ENCODE data around the gene PARG.
"Not testable (repeated sequence)": the region's sequence is repeated elsewhere in the genome, so short reads cannot be mapped to it uniquely, and the experiment has no call there.

DNA sequence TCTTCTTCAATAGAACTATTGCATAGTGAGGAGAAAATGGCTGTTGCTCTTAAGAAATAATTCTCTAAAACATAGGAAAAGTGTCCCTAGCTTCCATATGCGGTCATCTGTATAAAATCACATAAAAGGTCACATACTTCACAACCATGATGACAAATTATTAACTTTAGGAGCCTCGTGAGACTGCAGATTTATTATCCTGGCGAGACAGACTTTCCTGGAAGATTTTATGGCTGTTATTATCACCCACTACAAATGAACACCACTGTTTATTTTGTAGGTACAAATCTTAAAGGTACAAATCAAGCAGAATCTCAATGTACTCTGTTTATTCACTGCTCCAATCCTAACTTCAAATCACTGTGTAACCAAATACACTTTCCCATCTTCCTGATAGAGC lies 70.4 kb downstream of the PARG start:
- TF ChIP-seq, protein P1, sequence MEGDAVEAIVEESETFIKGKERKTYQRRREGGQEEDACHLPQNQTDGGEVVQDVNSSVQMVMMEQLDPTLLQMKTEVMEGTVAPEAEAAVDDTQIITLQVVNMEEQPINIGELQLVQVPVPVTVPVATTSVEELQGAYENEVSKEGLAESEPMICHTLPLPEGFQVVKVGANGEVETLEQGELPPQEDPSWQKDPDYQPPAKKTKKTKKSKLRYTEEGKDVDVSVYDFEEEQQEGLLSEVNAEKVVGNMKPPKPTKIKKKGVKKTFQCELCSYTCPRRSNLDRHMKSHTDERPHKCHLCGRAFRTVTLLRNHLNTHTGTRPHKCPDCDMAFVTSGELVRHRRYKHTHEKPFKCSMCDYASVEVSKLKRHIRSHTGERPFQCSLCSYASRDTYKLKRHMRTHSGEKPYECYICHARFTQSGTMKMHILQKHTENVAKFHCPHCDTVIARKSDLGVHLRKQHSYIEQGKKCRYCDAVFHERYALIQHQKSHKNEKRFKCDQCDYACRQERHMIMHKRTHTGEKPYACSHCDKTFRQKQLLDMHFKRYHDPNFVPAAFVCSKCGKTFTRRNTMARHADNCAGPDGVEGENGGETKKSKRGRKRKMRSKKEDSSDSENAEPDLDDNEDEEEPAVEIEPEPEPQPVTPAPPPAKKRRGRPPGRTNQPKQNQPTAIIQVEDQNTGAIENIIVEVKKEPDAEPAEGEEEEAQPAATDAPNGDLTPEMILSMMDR (conservative IDR thresholded peaks at IDR 0.05), result not testable (repeated sequence)
- TF ChIP-seq ZFX (IDR thresholded peaks at IDR 0.05), result not testable (repeated sequence)
